ENCODE measurements around the gene LGALS9. TPM values are rescaled to one million over a fixed set of nuclear protein-coding genes. Genes with fewer than 3 reads are reported as not detected.

LGALS9 gene
- total RNA-seq, 2 donors from 2014 or later, result 1.6 to 2.9 TPM

DNA sequence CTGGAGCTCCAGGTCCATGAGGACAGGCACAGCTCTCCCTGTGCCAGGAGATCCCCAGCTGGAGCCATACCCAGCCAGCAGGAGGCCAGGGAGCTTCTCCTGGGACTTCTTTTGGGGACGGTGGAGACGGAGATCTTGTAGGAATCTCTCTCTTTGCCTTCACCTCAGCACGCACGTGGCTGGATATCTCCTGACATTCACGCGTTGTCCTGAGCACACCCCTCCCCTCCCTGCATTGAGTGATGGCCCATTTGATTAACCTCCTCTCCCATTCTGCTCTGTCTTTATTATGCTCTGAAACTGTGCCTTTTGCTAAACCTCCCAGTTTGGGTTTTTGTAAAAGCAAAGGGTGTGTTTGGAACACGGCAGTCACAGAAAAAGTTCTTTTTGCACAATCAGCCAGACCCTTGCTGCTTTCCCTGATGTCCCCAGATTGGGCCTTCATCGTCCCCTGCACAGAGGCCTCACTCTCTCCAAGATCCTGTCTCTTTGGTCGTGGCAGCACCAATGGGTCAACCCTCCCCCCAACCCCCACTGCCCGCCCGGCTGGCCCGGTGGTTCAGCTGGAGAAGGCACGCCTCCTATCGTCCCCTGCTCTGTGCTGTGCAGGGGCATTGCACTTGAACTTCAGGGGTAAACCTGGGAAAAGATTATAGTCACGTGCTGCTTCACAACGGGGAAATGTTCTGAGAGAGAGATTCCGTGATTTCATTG is 32.5 kb upstream of the LGALS9 start:
- Histone ChIP-seq H3K4me3 (ENCODE audit: low read length) (no peak overlapping the region), H3K4me1 (ENCODE audit: control insufficient read depth, insufficient read depth, low read length) (no peaks in the 10 kb centered on the region), H3K9ac (ENCODE audit: extremely low read depth, low read length, poor library complexity, severe bottlenecking) (no peak overlapping the region), H3K27me3 (ENCODE audit: control insufficient read depth, insufficient read depth, low read length, poor library complexity, severe bottlenecking) (no peaks in the 10 kb centered on the region), H3K36me3 (ENCODE audit: control insufficient read depth, insufficient read depth, low read length) (peaks cover 16% of the 10 kb centered on the region), H3K9me3 (ENCODE audit: control insufficient read depth, low read length) (no peaks in the 10 kb centered on the region), H3K27ac (ENCODE audit: low read depth, low read length) (no peak overlapping the region)
- WGBS, 2 experiments (ENCODE audit: insufficient coverage in 1 of 2, insufficient read length in 1 of 2), result 88 to 91% methylated on average over 14 to 17 of the region's 17 CpGs
- Mint-ChIP-seq H3K27me3 (ENCODE audit: insufficient read depth) (no peaks in the 10 kb centered on the region), H3K27ac (no peak overlapping the region), H3K9me3 (no peaks in the 10 kb centered on the region), H3K4me3 (no peak overlapping the region), H3K36me3 (ENCODE audit: low read depth) (peaks cover 20% of the 10 kb centered on the region), H3K4me1 (peaks cover 4% of the 10 kb centered on the region)
- TF ChIP-seq, protein P1, sequence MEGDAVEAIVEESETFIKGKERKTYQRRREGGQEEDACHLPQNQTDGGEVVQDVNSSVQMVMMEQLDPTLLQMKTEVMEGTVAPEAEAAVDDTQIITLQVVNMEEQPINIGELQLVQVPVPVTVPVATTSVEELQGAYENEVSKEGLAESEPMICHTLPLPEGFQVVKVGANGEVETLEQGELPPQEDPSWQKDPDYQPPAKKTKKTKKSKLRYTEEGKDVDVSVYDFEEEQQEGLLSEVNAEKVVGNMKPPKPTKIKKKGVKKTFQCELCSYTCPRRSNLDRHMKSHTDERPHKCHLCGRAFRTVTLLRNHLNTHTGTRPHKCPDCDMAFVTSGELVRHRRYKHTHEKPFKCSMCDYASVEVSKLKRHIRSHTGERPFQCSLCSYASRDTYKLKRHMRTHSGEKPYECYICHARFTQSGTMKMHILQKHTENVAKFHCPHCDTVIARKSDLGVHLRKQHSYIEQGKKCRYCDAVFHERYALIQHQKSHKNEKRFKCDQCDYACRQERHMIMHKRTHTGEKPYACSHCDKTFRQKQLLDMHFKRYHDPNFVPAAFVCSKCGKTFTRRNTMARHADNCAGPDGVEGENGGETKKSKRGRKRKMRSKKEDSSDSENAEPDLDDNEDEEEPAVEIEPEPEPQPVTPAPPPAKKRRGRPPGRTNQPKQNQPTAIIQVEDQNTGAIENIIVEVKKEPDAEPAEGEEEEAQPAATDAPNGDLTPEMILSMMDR (conservative IDR thresholded peaks at IDR 0.05), result no peak
- no peak for DNase-seq

DNA sequence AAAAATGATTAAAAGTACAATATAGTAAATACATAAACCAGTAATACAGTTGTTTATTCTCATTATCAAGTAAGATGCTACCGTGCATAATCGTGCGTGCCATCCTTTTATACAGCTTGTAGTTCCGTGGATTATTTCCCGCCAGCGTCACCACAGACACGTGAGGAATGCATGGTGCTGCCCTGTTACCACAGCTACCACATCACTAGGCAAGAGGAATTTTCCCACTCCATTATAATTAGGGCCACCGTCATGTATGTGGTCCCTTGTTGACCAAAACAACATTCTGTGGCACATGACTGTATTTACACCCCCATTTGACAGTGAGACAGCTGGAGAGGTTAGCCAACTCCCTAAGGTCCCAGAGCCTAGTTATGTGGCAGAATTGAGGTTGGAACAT is 30.5 kb upstream of the LGALS9 start:
- H3K27ac Mint-ChIP-seq, result no peak overlapping the region
- no peak overlapping the region for H3K4me3 Mint-ChIP-seq
- peaks cover 19% of the 10 kb centered on the region for H3K36me3 ChIP-seq (ENCODE audit: control insufficient read depth, insufficient read depth, low read length)
- TF ChIP-seq, protein P1 (conservative IDR thresholded peaks at IDR 0.05), result no peak
- H3K9ac ChIP-seq (ENCODE audit: extremely low read depth, low read length, poor library complexity, severe bottlenecking), result no peak overlapping the region
- H3K36me3 Mint-ChIP-seq (ENCODE audit: low read depth), result peaks cover 27% of the 10 kb centered on the region
- H3K9me3 Mint-ChIP-seq, result no peaks in the 10 kb centered on the region
- WGBS, 2 experiments (ENCODE audit: insufficient coverage in 1 of 2, insufficient read length in 1 of 2), result 71 to 94% methylated on average over 7 to 8 of the region's 8 CpGs
- no peak overlapping the region for H3K27ac ChIP-seq (ENCODE audit: low read depth, low read length)
- no peaks in the 10 kb centered on the region for H3K27me3 Mint-ChIP-seq (ENCODE audit: insufficient read depth)
- H3K4me3 ChIP-seq (ENCODE audit: low read length), result no peak overlapping the region
- no peak for DNase-seq
- H3K4me1 Mint-ChIP-seq, result peaks cover 4% of the 10 kb centered on the region
- H3K4me1 ChIP-seq (ENCODE audit: control insufficient read depth, insufficient read depth, low read length), result no peaks in the 10 kb centered on the region
- no peaks in the 10 kb centered on the region for H3K9me3 ChIP-seq (ENCODE audit: control insufficient read depth, low read length)
- no peaks in the 10 kb centered on the region for H3K27me3 ChIP-seq (ENCODE audit: control insufficient read depth, insufficient read depth, low read length, poor library complexity, severe bottlenecking)

DNA sequence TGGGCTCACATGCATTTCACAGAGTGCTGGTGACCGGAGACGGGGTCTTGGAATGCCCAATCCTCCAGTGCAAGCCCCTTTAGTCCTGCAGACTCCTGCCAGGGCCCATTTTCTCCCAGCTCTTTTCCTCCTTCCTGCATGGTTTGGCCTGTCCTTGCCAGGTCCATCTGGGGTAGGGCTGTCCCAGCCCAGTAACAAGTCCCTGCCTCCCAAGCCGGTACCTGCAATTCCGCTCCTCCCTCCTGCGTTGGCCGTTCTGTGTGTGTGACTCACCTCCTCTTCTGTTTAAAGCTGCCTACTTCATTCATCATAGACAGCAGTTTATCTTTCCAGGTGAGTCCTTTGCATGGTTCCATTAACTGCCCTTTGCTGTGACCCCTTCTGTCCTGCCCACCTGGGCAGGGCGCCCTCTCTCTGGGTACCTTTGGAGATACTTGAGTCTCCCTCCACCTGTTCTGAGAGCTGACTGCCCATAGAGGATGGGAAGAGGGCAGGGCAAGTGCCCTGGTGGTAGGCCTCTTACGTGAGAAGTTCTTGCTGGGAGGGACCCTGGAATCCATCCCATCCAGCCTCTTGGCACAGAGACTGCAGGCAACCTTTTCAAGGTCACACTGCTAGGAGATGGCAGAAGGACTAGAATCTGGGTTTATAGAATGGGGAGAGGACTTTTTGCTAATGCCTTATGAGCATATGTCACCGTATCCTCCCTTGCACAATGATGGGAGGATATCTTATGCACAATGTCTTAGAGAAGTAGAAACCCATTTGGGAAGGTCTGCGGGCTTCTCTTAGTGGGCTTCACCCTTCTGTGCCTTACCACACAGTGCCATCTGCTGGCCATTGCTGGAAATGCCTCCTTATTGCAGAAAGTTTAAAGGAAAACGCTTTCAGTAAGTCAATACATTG is 29.7 kb upstream of the LGALS9 start:
- TF ChIP-seq, protein P1 (conservative IDR thresholded peaks at IDR 0.05), result peak; percentile 96
- peak; percentile 97 for DNase-seq
- H3K27me3 Mint-ChIP-seq (ENCODE audit: insufficient read depth), result no peaks in the 10 kb centered on the region
- H3K4me3 ChIP-seq (ENCODE audit: low read length), result no peak overlapping the region
- H3K27ac ChIP-seq (ENCODE audit: low read depth, low read length), result no peak overlapping the region
- no peaks in the 10 kb centered on the region for H3K9me3 ChIP-seq (ENCODE audit: control insufficient read depth, low read length)
- peaks cover 4% of the 10 kb centered on the region for H3K4me1 Mint-ChIP-seq
- no peak overlapping the region for H3K9ac ChIP-seq (ENCODE audit: extremely low read depth, low read length, poor library complexity, severe bottlenecking)
- H3K4me1 ChIP-seq (ENCODE audit: control insufficient read depth, insufficient read depth, low read length), result no peaks in the 10 kb centered on the region
- H3K4me3 Mint-ChIP-seq, result no peak overlapping the region
- no peak overlapping the region for H3K27ac Mint-ChIP-seq
- no peaks in the 10 kb centered on the region for H3K9me3 Mint-ChIP-seq
- 72 to 79% methylated on average over 10 to 11 of the region's 11 CpGs for WGBS, 2 experiments (ENCODE audit: insufficient coverage in 1 of 2, insufficient read length in 1 of 2)
- peaks cover 18% of the 10 kb centered on the region for H3K36me3 ChIP-seq (ENCODE audit: control insufficient read depth, insufficient read depth, low read length)
- H3K36me3 Mint-ChIP-seq (ENCODE audit: low read depth), result peaks cover 34% of the 10 kb centered on the region
- no peaks in the 10 kb centered on the region for H3K27me3 ChIP-seq (ENCODE audit: control insufficient read depth, insufficient read depth, low read length, poor library complexity, severe bottlenecking)

Data from endodermal cell (in vitro differentiated cells).